HepG2 (cell line): ENCODE measurements around the gene CD7. TPM values are rescaled to one million over a fixed set of nuclear protein-coding genes. Genes with fewer than 3 reads are reported as not detected.

ENCODE experiments used
- AHR ChIP-seq: IDR thresholded peaks from 2 replicates; pipeline ENCODE4 v1.6.1; 2018; ENCODE audit warnings: missing genetic modification reagents, missing compliant biosample characterization
- DNMT3B ChIP-seq: conservative IDR thresholded peaks from 2 replicates; pipeline ENCODE4 v1.6.1; 2016; ENCODE audit warnings: missing biosample characterization, control low read depth
- DPF2 ChIP-seq: sonication (generic); formaldehyde crosslinking; IDR thresholded peaks from 2 replicates; pipeline ENCODE4 v1.4.0; 2020; ENCODE audit warnings: mild to moderate bottlenecking, low read depth, missing genetic modification reagents, borderline replicate concordance
- GFI1 ChIP-seq: sonication (generic); formaldehyde crosslinking; IDR thresholded peaks from 2 replicates; pipeline ENCODE4 v1.5.0; 2020; ENCODE audit warnings: missing genetic modification reagents, mild to moderate bottlenecking, borderline replicate concordance
- GLMP ChIP-seq: sonication (generic); formaldehyde crosslinking; IDR thresholded peaks from 2 replicates; pipeline ENCODE4 v1.9.0; 2021; ENCODE audit warnings: missing genetic modification reagents, mild to moderate bottlenecking, borderline replicate concordance
- HDAC6 ChIP-seq: fragments of 200-600 bp; sonication (generic); IDR thresholded peaks from 2 replicates; pipeline ENCODE4 v1.7.0; 2017; ENCODE audit warnings: mild to moderate bottlenecking, antibody characterized with exemption, low read length, low read depth
- HMGA1 ChIP-seq: sonication (generic); formaldehyde crosslinking; conservative IDR thresholded peaks from 2 replicates; pipeline ENCODE4 v1.4.0; 2020; ENCODE audit warnings: missing genetic modification reagents
- HNRNPL ChIP-seq: fragments of 200-400 bp; formaldehyde crosslinking; IDR thresholded peaks from 2 replicates; pipeline ENCODE4 v1.6.1; 2017; ENCODE audit warnings: mild to moderate bottlenecking, low read depth, low read length
- HOMEZ ChIP-seq: IDR thresholded peaks from 2 replicates; pipeline ENCODE4 v1.6.1; 2016; ENCODE audit warnings: low read depth
- KDM2A ChIP-seq: sonication (generic); formaldehyde crosslinking; IDR thresholded peaks from 2 replicates; pipeline ENCODE4 v1.4.0; 2020; ENCODE audit warnings: low read depth, missing genetic modification reagents, borderline replicate concordance
- MAX ChIP-seq: IDR thresholded peaks from 2 replicates; pipeline ENCODE4 v1.6.1; 2012; ENCODE audit warnings: inconsistent platforms
- NR2F1 ChIP-seq, 2 experiments: fragments of 450-650 bp in 1 of 2; formaldehyde crosslinking in 1 of 2; IDR thresholded peaks; 2 replicates each; pipeline versions ENCODE4 v1.5.0 to v1.6.1; 2016 to 2020; ENCODE audit warnings: mild to moderate bottlenecking in 1 of 2, missing compliant biosample characterization in 1 of 2, missing genetic modification reagents in 1 of 2, moderate library complexity in 1 of 2
- PLRG1 ChIP-seq: fragments of 450-650 bp; conservative IDR thresholded peaks from 2 replicates; pipeline ENCODE4 v1.6.1; 2016
- PREB ChIP-seq: sonication (generic); formaldehyde crosslinking; IDR thresholded peaks from 2 replicates; pipeline ENCODE4 v1.4.0; 2020; ENCODE audit warnings: missing genetic modification reagents
- RNF219 ChIP-seq: sonication (generic); formaldehyde crosslinking; IDR thresholded peaks from 2 replicates; pipeline ENCODE4 v1.5.0; 2020; ENCODE audit warnings: mild to moderate bottlenecking, missing genetic modification reagents
- SMAD1 ChIP-seq: sonication (generic); formaldehyde crosslinking; IDR thresholded peaks from 2 replicates; pipeline ENCODE4 v1.4.0; 2020; ENCODE audit warnings: missing genetic modification reagents, low read depth, mild to moderate bottlenecking, borderline replicate concordance
- SOX5 ChIP-seq: IDR thresholded peaks from 2 replicates; pipeline ENCODE4 v1.6.1; 2016; ENCODE audit warnings: borderline replicate concordance
- SP2 ChIP-seq: sonication (generic); formaldehyde crosslinking; IDR thresholded peaks from 2 replicates; pipeline ENCODE4 v1.5.1; 2020; ENCODE audit warnings: mild to moderate bottlenecking, missing genetic modification reagents
- SP4 ChIP-seq: sonication (generic); formaldehyde crosslinking; IDR thresholded peaks from 2 replicates; pipeline ENCODE4 v1.8.1; 2023; ENCODE audit warnings: mild to moderate bottlenecking, missing genetic modification reagents
- ZNF567 ChIP-seq: sonication (generic); formaldehyde crosslinking; IDR thresholded peaks from 2 replicates; pipeline ENCODE4 v1.8.1; 2023; ENCODE audit warnings: mild to moderate bottlenecking, missing genetic modification reagents, borderline replicate concordance
- ZNF784 ChIP-seq: sonication (generic); formaldehyde crosslinking; IDR thresholded peaks from 2 replicates; pipeline ENCODE4 v1.5.1; 2020; ENCODE audit warnings: missing genetic modification reagents, mild to moderate bottlenecking, borderline replicate concordance
- ZNF788 ChIP-seq: sonication (generic); formaldehyde crosslinking; IDR thresholded peaks from 2 replicates; pipeline ENCODE4 v1.5.0; 2020; ENCODE audit warnings: mild to moderate bottlenecking, missing genetic modification reagents, borderline replicate concordance
- ZSCAN22 ChIP-seq: sonication (generic); formaldehyde crosslinking; IDR thresholded peaks from 2 replicates; pipeline ENCODE4 v1.4.0; 2020; ENCODE audit warnings: mild to moderate bottlenecking, missing genetic modification reagents
- polyA plus RNA-seq, 8 experiments: library from polyadenylated mRNA; depleted of rRNA in 3 of 8; stranded (reverse) in 7 of 8; unstranded in 1 of 8; fragments of >200 nt; fragmentation: Illumina TruSeq in 4 of 8; extraction: Trizol in 4 of 8; gene quantifications; 2 replicates each; pipeline versions ENCODE4 v1.2.1 to v1.2.3, GENCODE V29; 2011 to 2016; ENCODE audit warnings: low read depth in 4 of 8, missing spikeins in 1 of 8, mixed read lengths in 1 of 8; ENCODE audit not compliant: insufficient read depth in 1 of 8
- total RNA-seq, 5 experiments: library from RNA; depleted of rRNA; stranded (reverse); fragments of >200 nt; fragmentation: Illumina TruSeq; extraction: Trizol; gene quantifications; 2 replicates each; pipeline ENCODE4 v1.2.3, GENCODE V29; 2016; ENCODE audit warnings: low read depth in 1 of 5

CD7 gene
- total and polyA plus RNA-seq, 2 of the 13 experiments (the other 11 are each of a cell fraction or from before 2014, with no cell fraction given) = 67.6 to 76.4 TPM

GRCh38 chr17:82328994-82329507, 11.6 kb upstream of the CD7 start (continued):
- TF ChIP-seq ZNF567 (CRISPR knock-in tag) (no peak), RNF219 (no peak), SP4 (CRISPR knock-in tag) (peak; percentile 2; the same call in 1 of the 2 replicates), PLRG1 (no peak), ZNF788 (CRISPR knock-in tag) (no peak; the same call in 1 of the 2 replicates), GLMP (CRISPR knock-in tag) (no peak), ZSCAN22 (no peak), SMAD1 (0 out of 2 replicates have a peak, but pooled peaks have one; percentile 3), HOMEZ (no peak), DPF2 (CRISPR knock-in tag) (no peak), HMGA1 (CRISPR knock-in tag) (no peak), HDAC6 (no peak), KDM2A (CRISPR knock-in tag) (no peak), ZNF784 (CRISPR knock-in tag) (no peak), SP2 (CRISPR knock-in tag) (no peak), GFI1 (CRISPR knock-in tag) (no peak), DNMT3B (CRISPR knock-in tag) (no peak), AHR (CRISPR knock-in tag) (no peak), PREB (CRISPR knock-in tag) (no peak), NR2F1 (CRISPR knock-in tag; IDR thresholded peaks at IDR 0.05) (no peak), SOX5 (no peak), MAX (no peak), HNRNPL (no peak)
